ENCODE data around the gene TCERG1L.
"Not testable (repeated sequence)": the region's sequence is repeated elsewhere in the genome, so short reads cannot be mapped to it uniquely, and the experiment has no call there.

TCERG1L gene

GRCh38 chr10:131180086-131180485 lies 131.4 kb downstream of the TCERG1L start:
- no peak for DNase-seq

GRCh38 chr10:131179361-131179760 lies 132.2 kb downstream of the TCERG1L start:
- no peak for DNase-seq

GRCh38 chr10:131178521-131179331 lies 132.8 kb downstream of the TCERG1L start:
- DNase-seq, result no peak

GRCh38 chr10:131177431-131178327 lies 133.8 kb downstream of the TCERG1L start:
- DNase-seq, result no peak

GRCh38 chr10:131176907-131177306 lies 134.6 kb downstream of the TCERG1L start:
- DNase-seq, result no peak

GRCh38 chr10:131176324-131176723 lies 135.2 kb downstream of the TCERG1L start:
- not testable (repeated sequence) for DNase-seq

- DNase-seq, result no peak
Measured at GRCh38 chr10:131175891-131176290, 135.6 kb downstream of the TCERG1L start.

- no peak for DNase-seq
Measured at GRCh38 chr10:131174651-131175540, 136.6 kb downstream of the TCERG1L start.

- no peak for DNase-seq
Measured at GRCh38 chr10:131174211-131174565, 137.3 kb downstream of the TCERG1L start.

- no peak for DNase-seq
Measured at GRCh38 chr10:131173484-131174210, 137.9 kb downstream of the TCERG1L start.

GRCh38 chr10:131172433-131172832 lies 139.1 kb downstream of the TCERG1L start:
- no peak for DNase-seq

- no peak for DNase-seq
Measured at GRCh38 chr10:131169146-131169545, 142.4 kb downstream of the TCERG1L start.

GRCh38 chr10:131168238-131168875 lies 143.2 kb downstream of the TCERG1L start:
- no peak for DNase-seq

GRCh38 chr10:131167036-131167860 lies 144.3 kb downstream of the TCERG1L start:
- DNase-seq, result no peak

- DNase-seq, result no peak
Measured at GRCh38 chr10:131166486-131166885, 145.0 kb downstream of the TCERG1L start.

GRCh38 chr10:131165092-131165491 lies 146.4 kb downstream of the TCERG1L start:
- DNase-seq, result no peak

GRCh38 chr10:131162866-131163843 lies 148.4 kb downstream of the TCERG1L start:
- DNase-seq, result no peak

GRCh38 chr10:131162211-131162610 lies 149.3 kb downstream of the TCERG1L start:
- no peak for DNase-seq

GRCh38 chr10:131161087-131161486 lies 150.4 kb downstream of the TCERG1L start:
- no peak for DNase-seq
